Measurements from ENCODE around the gene SCG5.

The SCG5 gene

GRCh38 chr15:32659340-32660155 is 18.0 kb downstream of the SCG5 start:
- no peak for DNase-seq

- no peak for DNase-seq
These were observed 22.2 kb downstream of the SCG5 start for GRCh38 chr15:32663671-32664070.

GRCh38 chr15:32664796-32665195 is 23.3 kb downstream of the SCG5 start:
- DNase-seq = no peak

- no peak for DNase-seq
These were observed 25.8 kb downstream of the SCG5 start for GRCh38 chr15:32667321-32667720.

GRCh38 chr15:32668942-32669341 is 27.4 kb downstream of the SCG5 start:
- no peak for DNase-seq

- DNase-seq = no peak
These were observed 28.5 kb downstream of the SCG5 start for GRCh38 chr15:32669896-32670611.

- DNase-seq = no peak
These were observed 29.1 kb downstream of the SCG5 start for GRCh38 chr15:32670623-32671022.

GRCh38 chr15:32671339-32672325 is 30.1 kb downstream of the SCG5 start:
- DNase-seq = no peak

- DNase-seq = no peak
These were observed 33.2 kb downstream of the SCG5 start for GRCh38 chr15:32674681-32675080.

GRCh38 chr15:32675466-32675865 is 34.0 kb downstream of the SCG5 start:
- no peak for DNase-seq

GRCh38 chr15:32676169-32676568 is 34.7 kb downstream of the SCG5 start:
- no peak for DNase-seq

GRCh38 chr15:32677238-32677750 is 35.8 kb downstream of the SCG5 start:
- DNase-seq = no peak

GRCh38 chr15:32679298-32679690 is 37.8 kb downstream of the SCG5 start:
- DNase-seq = no peak

- DNase-seq = no peak
These were observed 41.1 kb downstream of the SCG5 start for GRCh38 chr15:32682569-32682968.

GRCh38 chr15:32682977-32683630 is 41.6 kb downstream of the SCG5 start:
- no peak for DNase-seq

- no peak for DNase-seq
These were observed 42.5 kb downstream of the SCG5 start for GRCh38 chr15:32683906-32684584.

GRCh38 chr15:32685576-32685975 is 44.1 kb downstream of the SCG5 start:
- DNase-seq = no peak

GRCh38 chr15:32687556-32687955 is 46.0 kb downstream of the SCG5 start:
- no peak for DNase-seq

GRCh38 chr15:32688151-32688639 is 46.7 kb downstream of the SCG5 start:
- DNase-seq = no peak

GRCh38 chr15:32690941-32691688 is 49.6 kb downstream of the SCG5 start:
- DNase-seq = no peak

- no peak for DNase-seq
These were observed 50.2 kb downstream of the SCG5 start for GRCh38 chr15:32691689-32692038.
